HUES6 (cell line): ENCODE data around the gene HOTAIR.

Experiments
- H3K27ac ChIP-seq: 2 replicates; pipeline ENCODE4 v1.7.0; 2013; ENCODE audit warnings: low read depth, mild to moderate bottlenecking, low read length, inconsistent platforms
- H3K27me3 ChIP-seq: 2 replicates; pipeline ENCODE4 v1.6.1; 2013; ENCODE audit warnings: low read length; ENCODE audit not compliant: control insufficient read depth, insufficient read depth
- H3K36me3 ChIP-seq: 2 replicates; pipeline ENCODE4 v1.6.1; 2013; ENCODE audit warnings: low read length; ENCODE audit not compliant: control insufficient read depth, insufficient read depth
- H3K4me1 ChIP-seq: 2 replicates; pipeline ENCODE4 v1.6.1; 2013; ENCODE audit warnings: low read length; ENCODE audit not compliant: control insufficient read depth, insufficient read depth
- H3K4me3 ChIP-seq: 2 replicates; pipeline ENCODE4 v1.5.1; 2013; ENCODE audit warnings: low read depth, low read length
- H3K9ac ChIP-seq: one replicate; pipeline ENCODE4 v1.6.1; 2013; ENCODE audit warnings: mild to moderate bottlenecking, low read length
- H3K9me3 ChIP-seq: 2 replicates; pipeline ENCODE4 v1.6.1; 2013; ENCODE audit warnings: low read depth, low read length; ENCODE audit not compliant: control insufficient read depth, insufficient read depth

Gene HOTAIR

GRCh38 chr12:54010053-54010971 lies 35.6 kb upstream of the HOTAIR start:
- peak overlapping the region; percentile 91 for H3K9ac ChIP-seq
- H3K9me3 ChIP-seq: no peaks in the 10 kb centered on the region
- no peak overlapping the region for H3K27ac ChIP-seq
- no peaks in the 10 kb centered on the region for H3K36me3 ChIP-seq
- peaks cover 100% of the 10 kb centered on the region for H3K27me3 ChIP-seq
- peaks cover 3% of the 10 kb centered on the region; the same call in 1 of the 2 replicates for H3K4me1 ChIP-seq
- peak overlapping the region; percentile 48; the same call in 1 of the 2 replicates for H3K4me3 ChIP-seq

- Histone ChIP-seq H3K9me3 (no peaks in the 10 kb centered on the region), H3K36me3 (no peaks in the 10 kb centered on the region), H3K27ac (no peak overlapping the region), H3K27me3 (peaks cover 100% of the 10 kb centered on the region), H3K9ac (peak overlapping the region; percentile 91), H3K4me3 (peak overlapping the region; percentile 48), H3K4me1 (peaks cover 3% of the 10 kb centered on the region; the same call in 1 of the 2 replicates)
Measured at GRCh38 chr12:54009171-54010052, 34.7 kb upstream of the HOTAIR start.

- Histone ChIP-seq H3K4me3 (peak overlapping the region; percentile 39; the same call in 1 of the 2 replicates), H3K9ac (peak overlapping the region; percentile 91), H3K27me3 (peaks cover 100% of the 10 kb centered on the region), H3K9me3 (no peaks in the 10 kb centered on the region), H3K27ac (no peak overlapping the region), H3K4me1 (peaks cover 3% of the 10 kb centered on the region; the same call in 1 of the 2 replicates), H3K36me3 (no peaks in the 10 kb centered on the region)
Measured at GRCh38 chr12:54008260-54008552, 33.5 kb upstream of the HOTAIR start.

GRCh38 chr12:54007538-54008259 lies 32.9 kb upstream of the HOTAIR start:
- Histone ChIP-seq H3K9ac (peak overlapping the region; percentile 91), H3K4me3 (peak overlapping the region; percentile 39; the same call in 1 of the 2 replicates), H3K9me3 (no peaks in the 10 kb centered on the region), H3K36me3 (no peaks in the 10 kb centered on the region), H3K4me1 (peaks cover 3% of the 10 kb centered on the region; the same call in 1 of the 2 replicates), H3K27me3 (peaks cover 100% of the 10 kb centered on the region), H3K27ac (no peak overlapping the region)

GRCh38 chr12:54006559-54007220 lies 31.9 kb upstream of the HOTAIR start:
- Histone ChIP-seq H3K36me3 (no peaks in the 10 kb centered on the region), H3K27ac (no peak overlapping the region; the same call in 1 of the 2 replicates), H3K27me3 (peaks cover 100% of the 10 kb centered on the region), H3K9ac (peak overlapping the region; percentile 91), H3K4me1 (peaks cover 3% of the 10 kb centered on the region; the same call in 1 of the 2 replicates), H3K9me3 (no peaks in the 10 kb centered on the region), H3K4me3 (peak overlapping the region; percentile 39; the same call in 1 of the 2 replicates)

GRCh38 chr12:54005853-54006558 lies 31.3 kb upstream of the HOTAIR start:
- Histone ChIP-seq H3K4me3 (peak overlapping the region; percentile 34; the same call in 1 of the 2 replicates), H3K27ac (no peak overlapping the region; the same call in 1 of the 2 replicates)

GRCh38 chr12:54005531-54005852 lies 30.7 kb upstream of the HOTAIR start:
- peaks cover 100% of the 10 kb centered on the region for H3K27me3 ChIP-seq
- no peaks in the 10 kb centered on the region for H3K9me3 ChIP-seq
- H3K27ac ChIP-seq: no peak overlapping the region; the same call in 1 of the 2 replicates
- H3K4me3 ChIP-seq: peak overlapping the region; percentile 28; the same call in 1 of the 2 replicates
- peak overlapping the region; percentile 91 for H3K9ac ChIP-seq
- H3K4me1 ChIP-seq: peaks cover 3% of the 10 kb centered on the region; the same call in 1 of the 2 replicates
- H3K36me3 ChIP-seq: no peaks in the 10 kb centered on the region

More at GRCh38 chr12:54005853-54006558, 31.3 kb upstream of the HOTAIR start:
- Histone ChIP-seq H3K36me3 (no peaks in the 10 kb centered on the region), H3K9ac (peak overlapping the region; percentile 91), H3K4me1 (peaks cover 3% of the 10 kb centered on the region; the same call in 1 of the 2 replicates), H3K27me3 (peaks cover 100% of the 10 kb centered on the region), H3K9me3 (no peaks in the 10 kb centered on the region)

- H3K36me3 ChIP-seq: no peaks in the 10 kb centered on the region
- no peak overlapping the region for H3K27ac ChIP-seq
- H3K27me3 ChIP-seq: peaks cover 100% of the 10 kb centered on the region
- peaks cover 3% of the 10 kb centered on the region; the same call in 1 of the 2 replicates for H3K4me1 ChIP-seq
- peak overlapping the region; percentile 28; the same call in 1 of the 2 replicates for H3K4me3 ChIP-seq
- peak overlapping the region; percentile 91 for H3K9ac ChIP-seq
- no peaks in the 10 kb centered on the region for H3K9me3 ChIP-seq
Measured at GRCh38 chr12:54004841-54005530, 30.2 kb upstream of the HOTAIR start.

GRCh38 chr12:54004063-54004840 lies 29.5 kb upstream of the HOTAIR start:
- Histone ChIP-seq H3K27me3 (peaks cover 100% of the 10 kb centered on the region), H3K9me3 (no peaks in the 10 kb centered on the region), H3K27ac (no peak overlapping the region), H3K9ac (peak overlapping the region; percentile 75), H3K4me1 (peaks cover 3% of the 10 kb centered on the region; the same call in 1 of the 2 replicates), H3K4me3 (no peak overlapping the region; the same call in 1 of the 2 replicates), H3K36me3 (no peaks in the 10 kb centered on the region)
